Fibroblast of the aortic adventitia (primary cell): ENCODE data around the gene RGS7BP. TPM values are rescaled to one million over a fixed set of nuclear protein-coding genes. Genes with fewer than 3 reads are reported as not detected.

Experiments
- DNase-seq: peaks from one replicate; pipeline ENCODE4 v3.0.0-alpha.2; 2010; ENCODE audit warnings: low read depth
- H3K4me3 ChIP-seq: 2 replicates; pipeline ENCODE4 v1.5.1; 2011; ENCODE audit warnings: low read depth, mild to moderate bottlenecking, control low read depth, low read length, moderate library complexity
- total RNA-seq: library from RNA; depleted of rRNA; stranded (reverse); fragments of >200 nt; gene quantifications from 2 replicates; pipeline ENCODE4 v1.2.3, GENCODE V29; 2012; ENCODE audit warnings: low replicate concordance
- TF ChIP-seq, protein P1 (sequence below): IDR thresholded peaks from 2 replicates; pipeline ENCODE4 v1.5.1; 2011; ENCODE audit warnings: mild to moderate bottlenecking, low read length, control low read depth, inconsistent platforms; ENCODE audit not compliant: insufficient read depth

RGS7BP gene
- total RNA-seq, 1 donor, result 0.72 TPM

DNA sequence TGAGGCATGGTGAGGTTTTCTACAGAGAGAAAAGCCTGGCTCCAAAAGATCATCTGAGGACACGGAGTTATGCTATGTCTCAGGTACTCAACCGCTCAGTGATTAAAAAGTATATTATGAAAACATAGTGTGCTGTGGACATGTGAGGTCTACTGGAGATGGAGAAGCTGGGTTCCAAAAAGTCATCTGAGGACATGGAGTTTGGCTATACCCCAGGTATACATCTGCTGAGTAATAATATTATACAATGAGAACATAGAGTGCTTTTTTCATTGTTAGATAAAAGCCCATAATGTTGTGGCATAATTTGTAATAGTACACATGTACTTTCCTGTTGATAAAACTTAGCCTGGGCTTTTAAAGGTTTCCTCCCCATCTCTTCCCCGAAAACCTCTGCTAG is 113.8 kb downstream of the RGS7BP start:
- no peak overlapping the region for H3K4me3 ChIP-seq
- TF ChIP-seq, protein P1, sequence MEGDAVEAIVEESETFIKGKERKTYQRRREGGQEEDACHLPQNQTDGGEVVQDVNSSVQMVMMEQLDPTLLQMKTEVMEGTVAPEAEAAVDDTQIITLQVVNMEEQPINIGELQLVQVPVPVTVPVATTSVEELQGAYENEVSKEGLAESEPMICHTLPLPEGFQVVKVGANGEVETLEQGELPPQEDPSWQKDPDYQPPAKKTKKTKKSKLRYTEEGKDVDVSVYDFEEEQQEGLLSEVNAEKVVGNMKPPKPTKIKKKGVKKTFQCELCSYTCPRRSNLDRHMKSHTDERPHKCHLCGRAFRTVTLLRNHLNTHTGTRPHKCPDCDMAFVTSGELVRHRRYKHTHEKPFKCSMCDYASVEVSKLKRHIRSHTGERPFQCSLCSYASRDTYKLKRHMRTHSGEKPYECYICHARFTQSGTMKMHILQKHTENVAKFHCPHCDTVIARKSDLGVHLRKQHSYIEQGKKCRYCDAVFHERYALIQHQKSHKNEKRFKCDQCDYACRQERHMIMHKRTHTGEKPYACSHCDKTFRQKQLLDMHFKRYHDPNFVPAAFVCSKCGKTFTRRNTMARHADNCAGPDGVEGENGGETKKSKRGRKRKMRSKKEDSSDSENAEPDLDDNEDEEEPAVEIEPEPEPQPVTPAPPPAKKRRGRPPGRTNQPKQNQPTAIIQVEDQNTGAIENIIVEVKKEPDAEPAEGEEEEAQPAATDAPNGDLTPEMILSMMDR, result no peak
- DNase-seq, result no peak

DNA sequence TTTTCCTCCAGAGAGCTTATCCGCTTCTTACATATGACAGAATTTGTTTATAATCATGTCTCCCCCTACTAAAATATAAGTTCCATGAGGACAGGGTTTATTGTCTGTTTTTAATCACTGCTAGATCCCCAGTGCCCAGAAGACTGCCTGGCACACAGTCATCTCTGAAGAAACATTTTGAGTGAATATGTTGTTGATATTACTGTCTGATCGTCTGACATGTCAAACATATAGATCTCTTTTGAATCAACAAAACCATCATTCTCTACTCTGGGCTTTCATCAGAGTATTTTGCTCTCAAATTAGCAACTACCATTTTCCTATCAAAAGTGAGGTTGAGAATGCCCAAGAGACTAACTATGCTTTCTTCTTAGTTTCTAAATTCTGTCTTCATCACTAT is 117.2 kb downstream of the RGS7BP start:
- TF ChIP-seq, protein P1, result no peak
- DNase-seq, result no peak
- H3K4me3 ChIP-seq, result no peak overlapping the region

DNA sequence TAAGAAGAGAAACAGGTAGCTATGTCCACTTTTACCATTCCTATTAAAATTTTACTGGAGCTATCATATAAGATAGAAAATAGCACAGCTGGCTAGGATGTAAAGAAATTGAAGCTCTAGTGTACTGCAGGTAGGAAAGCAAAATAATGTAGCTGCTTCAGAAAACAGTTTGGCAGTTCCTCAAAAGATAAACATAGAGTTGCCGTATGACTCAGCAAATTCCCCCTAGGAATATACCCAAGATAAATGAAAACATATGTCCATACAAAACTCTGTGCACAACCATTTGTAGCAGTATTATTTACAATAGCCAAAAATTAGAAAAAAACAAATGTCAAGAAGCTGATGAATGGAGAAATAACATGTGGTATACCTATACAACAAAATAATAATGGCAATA is 119.9 kb downstream of the RGS7BP start:
- TF ChIP-seq, protein P1, result no peak
- H3K4me3 ChIP-seq, result no peak overlapping the region
- peak; percentile 72 for DNase-seq

DNA sequence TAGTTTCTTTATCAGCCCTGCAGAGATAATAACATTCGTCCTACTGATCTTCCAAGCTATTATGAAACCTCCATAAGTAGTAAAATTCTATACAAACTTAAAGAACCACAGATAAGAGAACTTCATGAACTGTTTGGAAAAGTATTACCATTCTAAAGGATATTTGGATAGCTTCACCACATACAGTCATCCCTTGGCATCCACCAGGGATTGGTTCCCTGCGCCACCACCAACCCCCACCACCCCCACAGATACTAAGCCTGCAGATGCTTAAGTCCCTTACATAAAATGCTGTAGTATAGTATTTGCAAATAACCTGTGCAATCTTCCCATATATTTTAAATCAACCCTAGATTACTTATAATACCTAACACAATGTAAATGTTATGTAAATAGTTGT is 123.1 kb downstream of the RGS7BP start:
- DNase-seq, result no peak
- H3K4me3 ChIP-seq, result no peak overlapping the region
- TF ChIP-seq, protein P1, result no peak

DNA sequence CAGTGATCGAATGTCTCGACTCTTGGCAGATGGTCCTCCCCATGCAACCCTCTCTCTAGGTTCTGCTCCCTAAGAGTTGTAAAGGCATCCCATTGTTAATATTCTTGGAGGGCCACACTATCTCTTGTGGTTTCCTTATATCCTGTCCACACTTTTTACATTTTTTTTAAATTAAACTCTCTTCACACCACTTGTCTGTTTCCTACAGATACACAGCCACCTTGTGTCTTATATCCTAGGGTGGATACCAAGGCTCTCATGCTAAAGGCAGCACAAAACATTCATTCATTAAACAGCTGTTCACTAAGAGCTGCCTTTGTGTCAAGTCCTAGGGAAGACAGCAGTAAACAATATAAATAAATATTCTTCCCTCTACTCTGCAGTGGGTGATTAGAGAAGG is 124.0 kb downstream of the RGS7BP start:
- DNase-seq, result no peak
- H3K4me3 ChIP-seq, result no peak overlapping the region
- TF ChIP-seq, protein P1, result no peak

DNA sequence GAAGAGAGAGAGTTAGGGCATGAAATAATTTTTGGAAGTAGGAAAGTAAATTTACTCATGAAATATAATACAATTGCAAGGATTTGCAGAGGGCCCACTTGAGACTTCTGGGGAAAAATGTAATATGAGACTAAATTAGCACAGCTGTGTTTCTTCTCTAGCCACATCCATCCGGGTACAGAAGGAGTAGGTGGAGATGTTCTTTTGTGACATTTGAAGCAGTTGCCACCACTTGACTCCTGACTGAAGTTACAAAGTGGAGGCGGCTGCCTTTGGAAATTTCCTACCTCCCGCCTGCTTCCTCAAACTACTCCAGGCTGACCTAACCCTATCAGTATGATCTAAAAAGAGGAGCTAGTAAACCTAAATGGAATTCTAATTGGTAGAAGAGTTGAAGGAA is 126.4 kb downstream of the RGS7BP start:
- H3K4me3 ChIP-seq, result no peak overlapping the region
- DNase-seq, result no peak
- TF ChIP-seq, protein P1, result no peak

DNA sequence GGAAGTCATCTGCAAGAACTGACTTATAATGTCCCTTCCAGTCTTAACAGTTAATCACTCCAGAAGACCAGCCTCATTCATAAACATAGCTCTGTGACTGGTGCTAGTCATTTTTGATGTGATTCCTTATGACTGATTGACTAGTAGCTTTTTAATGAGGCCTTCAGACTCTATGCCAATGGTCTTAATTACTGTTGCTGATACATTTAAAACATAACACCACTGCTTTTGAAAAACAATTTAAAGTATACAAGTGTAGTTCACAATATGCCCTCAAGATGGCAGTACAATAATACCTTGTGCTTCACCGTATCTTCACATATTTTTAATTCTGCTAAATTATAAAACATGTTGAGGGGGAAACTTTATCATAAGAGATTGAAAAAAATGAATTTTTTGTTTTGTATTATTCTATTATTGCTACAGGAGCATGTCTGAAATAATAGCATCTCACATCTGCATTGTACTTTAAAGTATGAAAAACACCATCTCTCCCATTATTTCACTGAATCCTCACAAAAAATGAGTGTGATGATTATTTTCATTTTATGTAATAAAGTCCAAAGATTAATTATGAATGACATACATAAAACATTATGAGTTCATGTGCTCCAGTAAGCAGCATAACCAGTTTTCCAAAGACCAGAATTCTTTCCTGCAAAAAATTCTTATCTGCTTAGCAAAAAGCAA is 129.3 kb downstream of the RGS7BP start:
- TF ChIP-seq, protein P1, result peak; percentile 59
- H3K4me3 ChIP-seq, result no peak overlapping the region
- peak; percentile 64 for DNase-seq
